Hepatocyte (in vitro differentiated cells): Measurements from ENCODE around the gene PHIP.

Source experiments
- EZH2 ChIP-seq: fragments of 200-600 bp; sonication (generic); IDR thresholded peaks from 2 replicates; pipeline ENCODE4 v1.6.1; 2016; ENCODE audit warnings: antibody characterized with exemption, mild to moderate bottlenecking, borderline replicate concordance
- EZH2phosphoT487 ChIP-seq: fragments of 200-600 bp; sonication (generic); IDR thresholded peaks from one replicate; pipeline ENCODE4 v1.6.1; 2018; ENCODE audit warnings: antibody characterized with exemption, mild to moderate bottlenecking, low read depth, moderate library complexity; ENCODE audit not compliant: unreplicated experiment, severe bottlenecking
- TF ChIP-seq, protein P1 (sequence below): fragments of 200-600 bp; sonication (generic); IDR thresholded peaks from 2 replicates; pipeline ENCODE4 v1.5.1; 2016; ENCODE audit warnings: antibody characterized with exemption, mild to moderate bottlenecking; ENCODE audit not compliant: poor library complexity

DNA sequence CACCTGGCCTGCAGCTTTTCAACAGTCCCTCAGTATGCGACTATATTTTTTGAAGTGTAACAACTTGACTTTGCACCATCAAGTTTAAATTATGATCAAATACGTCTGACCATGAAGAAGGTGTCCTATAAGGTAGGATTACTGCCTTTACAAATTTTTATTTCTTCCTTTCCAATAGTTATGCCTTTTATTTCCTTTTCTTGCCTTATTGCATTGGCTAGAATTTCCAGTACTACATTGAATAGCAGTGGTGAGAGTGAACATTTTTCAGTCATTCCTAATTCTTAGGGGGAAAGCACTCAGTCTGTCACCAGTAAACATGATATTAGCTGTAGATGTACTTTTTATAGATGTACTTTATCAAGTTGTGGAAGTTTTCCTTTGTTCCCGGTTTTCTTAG, 129.3 kb downstream of the PHIP start:
- TF ChIP-seq, protein P1, sequence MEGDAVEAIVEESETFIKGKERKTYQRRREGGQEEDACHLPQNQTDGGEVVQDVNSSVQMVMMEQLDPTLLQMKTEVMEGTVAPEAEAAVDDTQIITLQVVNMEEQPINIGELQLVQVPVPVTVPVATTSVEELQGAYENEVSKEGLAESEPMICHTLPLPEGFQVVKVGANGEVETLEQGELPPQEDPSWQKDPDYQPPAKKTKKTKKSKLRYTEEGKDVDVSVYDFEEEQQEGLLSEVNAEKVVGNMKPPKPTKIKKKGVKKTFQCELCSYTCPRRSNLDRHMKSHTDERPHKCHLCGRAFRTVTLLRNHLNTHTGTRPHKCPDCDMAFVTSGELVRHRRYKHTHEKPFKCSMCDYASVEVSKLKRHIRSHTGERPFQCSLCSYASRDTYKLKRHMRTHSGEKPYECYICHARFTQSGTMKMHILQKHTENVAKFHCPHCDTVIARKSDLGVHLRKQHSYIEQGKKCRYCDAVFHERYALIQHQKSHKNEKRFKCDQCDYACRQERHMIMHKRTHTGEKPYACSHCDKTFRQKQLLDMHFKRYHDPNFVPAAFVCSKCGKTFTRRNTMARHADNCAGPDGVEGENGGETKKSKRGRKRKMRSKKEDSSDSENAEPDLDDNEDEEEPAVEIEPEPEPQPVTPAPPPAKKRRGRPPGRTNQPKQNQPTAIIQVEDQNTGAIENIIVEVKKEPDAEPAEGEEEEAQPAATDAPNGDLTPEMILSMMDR, result no peak
- TF ChIP-seq EZH2phosphoT487 (no peak), EZH2 (no peak)
